ENCODE results near the gene ANKMY2. TPM values are rescaled to one million over a fixed set of nuclear protein-coding genes. Genes with fewer than 3 reads are reported as not detected.

Gene ANKMY2
- total RNA-seq, 1 donor from 2014 or later = 28.9 TPM

GRCh38 chr7:16650266-16650665 is 4.7 kb upstream of the ANKMY2 start:
- Histone ChIP-seq H3K4me3 (peak overlapping the region; percentile 6), H3K36me3 (no peaks in the 10 kb centered on the region), H3K27ac (replicated peaks) (peak overlapping the region; percentile 93), H3K4me1 (peaks cover 91% of the 10 kb centered on the region), H3K27me3 (ENCODE audit: low read depth) (no peaks in the 10 kb centered on the region), H3K9me3 (replicated peaks) (no peaks in the 10 kb centered on the region)
- no peak for DNase-seq
- intact Hi-C loops (cut with micrococcal nuclease) = no loop called here
- no peak for TF ChIP-seq CTCF (IDR thresholded peaks at IDR 0.05; ENCODE audit: borderline replicate concordance)

- intact Hi-C loops (cut with micrococcal nuclease) = no loop called here
Observed at GRCh38 chr7:16649196-16649595, 3.6 kb upstream of the ANKMY2 start.

GRCh38 chr7:16648551-16648950 is 3.0 kb upstream of the ANKMY2 start:
- no peaks in the 10 kb centered on the region for H3K27me3 ChIP-seq (ENCODE audit: low read depth)
- H3K9me3 ChIP-seq (replicated peaks) = no peaks in the 10 kb centered on the region
- peak overlapping the region; percentile 93 for H3K27ac ChIP-seq (replicated peaks)
- H3K4me3 ChIP-seq = peak overlapping the region; percentile 90
- TF ChIP-seq CTCF (IDR thresholded peaks at IDR 0.05; ENCODE audit: borderline replicate concordance) = no peak
- no peaks in the 10 kb centered on the region for H3K36me3 ChIP-seq
- DNase-seq = no peak
- peaks cover 96% of the 10 kb centered on the region for H3K4me1 ChIP-seq
- intact Hi-C loops (cut with micrococcal nuclease) = no loop called here

More at GRCh38 chr7:16649196-16649595, 3.6 kb upstream of the ANKMY2 start:
- Histone ChIP-seq H3K9me3 (replicated peaks) (no peaks in the 10 kb centered on the region), H3K27ac (replicated peaks) (peak overlapping the region; percentile 93), H3K27me3 (ENCODE audit: low read depth) (no peaks in the 10 kb centered on the region), H3K36me3 (no peaks in the 10 kb centered on the region), H3K4me1 (peaks cover 92% of the 10 kb centered on the region), H3K4me3 (peak overlapping the region; percentile 90)
- no peak for DNase-seq
- TF ChIP-seq CTCF (IDR thresholded peaks at IDR 0.05; ENCODE audit: borderline replicate concordance) = no peak

GRCh38 chr7:16647435-16647960 is 1.9 kb upstream of the ANKMY2 start:
- peaks cover 96% of the 10 kb centered on the region for H3K4me1 ChIP-seq
- peak overlapping the region; percentile 93 for H3K27ac ChIP-seq (replicated peaks)
- no peaks in the 10 kb centered on the region for H3K27me3 ChIP-seq (ENCODE audit: low read depth)
- DNase-seq = no peak
- intact Hi-C loops (cut with micrococcal nuclease) = no loop called here
- no peaks in the 10 kb centered on the region for H3K36me3 ChIP-seq
- TF ChIP-seq CTCF (IDR thresholded peaks at IDR 0.05; ENCODE audit: borderline replicate concordance) = no peak
- H3K9me3 ChIP-seq (replicated peaks) = no peaks in the 10 kb centered on the region
- peak overlapping the region; percentile 90 for H3K4me3 ChIP-seq

- TF ChIP-seq CTCF (IDR thresholded peaks at IDR 0.05; ENCODE audit: borderline replicate concordance) = no peak
- H3K4me3 ChIP-seq = peak overlapping the region; percentile 90
- peaks cover 96% of the 10 kb centered on the region for H3K4me1 ChIP-seq
- H3K27me3 ChIP-seq (ENCODE audit: low read depth) = no peaks in the 10 kb centered on the region
- intact Hi-C loops (cut with micrococcal nuclease) = no loop called here
- H3K27ac ChIP-seq (replicated peaks) = peak overlapping the region; percentile 93
- DNase-seq = no peak
- no peaks in the 10 kb centered on the region for H3K9me3 ChIP-seq (replicated peaks)
- H3K36me3 ChIP-seq = no peaks in the 10 kb centered on the region
Observed at GRCh38 chr7:16646472-16647072, 1.0 kb upstream of the ANKMY2 start.

Data from left ventricle myocardium inferior (tissue), 1 donor.